Spleen (tissue), 7 donors: ENCODE data around the gene TXK.

Experiments
- POLR2AphosphoS5 ChIP-seq, 3 donors: sonication (generic); formaldehyde crosslinking; IDR thresholded peaks; one replicate each; pipeline ENCODE4 v1.5.1; 2017; ENCODE audit warnings: antibody characterized with exemption in 3 of 3
- TF ChIP-seq, protein P1 (sequence below), 11 experiments: fragments of 200-600 bp in 7 of 11; fragments of 450-650 bp in 4 of 11; sonication (generic) in 4 of 11; IDR thresholded peaks in 8 of 11; conservative IDR thresholded peaks in 3 of 11; 1 replicate in 7 of 11; 2 replicates in 4 of 11; pipeline versions ENCODE4 v1.4.0 to v1.8.0; 2016 to 2021; ENCODE audit warnings: antibody characterized with exemption in 11 of 11, inconsistent platforms in 4 of 11, mild to moderate bottlenecking in 1 of 11
- donor health status: DM: no; HTN: no; CAD: no; lungs with moderate emphysema.
- donor health status: DM: no; HTN: no; CAD: no.
- donor health status: DM: no; HTN: no; CAD: no.

DNA sequence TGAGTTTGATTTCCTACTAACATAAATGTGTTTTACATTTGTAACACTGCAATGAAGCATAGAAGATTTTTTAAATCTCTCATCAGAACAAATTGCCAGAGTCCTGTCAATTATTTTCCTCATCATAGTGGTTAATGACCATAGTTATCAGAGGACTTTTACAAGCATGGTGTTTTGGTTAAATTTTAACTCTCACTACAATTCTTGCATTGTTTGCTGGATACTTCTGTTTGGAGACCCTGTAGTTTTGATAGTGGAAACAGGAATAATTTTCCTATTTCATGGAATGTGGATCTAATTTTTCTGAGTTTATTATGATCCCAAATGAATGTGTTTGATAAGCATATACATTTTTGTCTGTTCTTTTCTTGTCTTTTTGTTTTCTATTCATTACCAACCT, 100.6 kb downstream of the TXK start:
- TF ChIP-seq, protein P1, sequence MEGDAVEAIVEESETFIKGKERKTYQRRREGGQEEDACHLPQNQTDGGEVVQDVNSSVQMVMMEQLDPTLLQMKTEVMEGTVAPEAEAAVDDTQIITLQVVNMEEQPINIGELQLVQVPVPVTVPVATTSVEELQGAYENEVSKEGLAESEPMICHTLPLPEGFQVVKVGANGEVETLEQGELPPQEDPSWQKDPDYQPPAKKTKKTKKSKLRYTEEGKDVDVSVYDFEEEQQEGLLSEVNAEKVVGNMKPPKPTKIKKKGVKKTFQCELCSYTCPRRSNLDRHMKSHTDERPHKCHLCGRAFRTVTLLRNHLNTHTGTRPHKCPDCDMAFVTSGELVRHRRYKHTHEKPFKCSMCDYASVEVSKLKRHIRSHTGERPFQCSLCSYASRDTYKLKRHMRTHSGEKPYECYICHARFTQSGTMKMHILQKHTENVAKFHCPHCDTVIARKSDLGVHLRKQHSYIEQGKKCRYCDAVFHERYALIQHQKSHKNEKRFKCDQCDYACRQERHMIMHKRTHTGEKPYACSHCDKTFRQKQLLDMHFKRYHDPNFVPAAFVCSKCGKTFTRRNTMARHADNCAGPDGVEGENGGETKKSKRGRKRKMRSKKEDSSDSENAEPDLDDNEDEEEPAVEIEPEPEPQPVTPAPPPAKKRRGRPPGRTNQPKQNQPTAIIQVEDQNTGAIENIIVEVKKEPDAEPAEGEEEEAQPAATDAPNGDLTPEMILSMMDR (IDR thresholded peaks at IDR 0.05 in 8 of 11, conservative IDR thresholded peaks at IDR 0.05 in 3 of 11): no peak
- no peak for TF ChIP-seq POLR2AphosphoS5 (IDR thresholded peaks at IDR 0.05)
